ENCODE data around the gene GRM1.

Gene GRM1

GRCh38 chr6:146388736-146389364, 360.0 kb downstream of the GRM1 start:
- DNase-seq (ENCODE audit: low read depth): no peak
- no peak overlapping the region for H3K4me3 ChIP-seq (ENCODE audit: low read depth, low read length)
- TF ChIP-seq CTCF (IDR thresholded peaks at IDR 0.05; ENCODE audit: low read depth, low read length, missing control alignments): no peak

GRCh38 chr6:146389740-146390139, 360.9 kb downstream of the GRM1 start:
- DNase-seq (ENCODE audit: low read depth): no peak
- TF ChIP-seq CTCF (IDR thresholded peaks at IDR 0.05; ENCODE audit: low read depth, low read length, missing control alignments): no peak
- no peak overlapping the region for H3K4me3 ChIP-seq (ENCODE audit: low read depth, low read length)

GRCh38 chr6:146397638-146398037, 368.8 kb downstream of the GRM1 start:
- no peak for DNase-seq (ENCODE audit: low read depth)
- no peak overlapping the region for H3K4me3 ChIP-seq (ENCODE audit: low read depth, low read length)
- no peak for TF ChIP-seq CTCF (IDR thresholded peaks at IDR 0.05; ENCODE audit: low read depth, low read length, missing control alignments)

- no peak overlapping the region for H3K4me3 ChIP-seq (ENCODE audit: low read depth, low read length)
- no peak for TF ChIP-seq CTCF (IDR thresholded peaks at IDR 0.05; ENCODE audit: low read depth, low read length, missing control alignments)
- no peak for DNase-seq (ENCODE audit: low read depth)
These were observed 373.6 kb downstream of the GRM1 start for GRCh38 chr6:146402476-146402875.

- no peak for DNase-seq (ENCODE audit: low read depth)
- H3K4me3 ChIP-seq (ENCODE audit: low read depth, low read length): no peak overlapping the region
- TF ChIP-seq CTCF (IDR thresholded peaks at IDR 0.05; ENCODE audit: low read depth, low read length, missing control alignments): no peak
These were observed 379.7 kb downstream of the GRM1 start for GRCh38 chr6:146408583-146408982.

- no peak for TF ChIP-seq CTCF (IDR thresholded peaks at IDR 0.05; ENCODE audit: low read depth, low read length, missing control alignments)
- no peak overlapping the region for H3K4me3 ChIP-seq (ENCODE audit: low read depth, low read length)
- no peak for DNase-seq (ENCODE audit: low read depth)
These were observed 382.2 kb downstream of the GRM1 start for GRCh38 chr6:146410851-146411595.

- DNase-seq (ENCODE audit: low read depth): no peak
These were observed 390.7 kb downstream of the GRM1 start for GRCh38 chr6:146419576-146419975.

More at GRCh38 chr6:146419576-146419975, 390.7 kb downstream of the GRM1 start:
- no peak for TF ChIP-seq CTCF (IDR thresholded peaks at IDR 0.05; ENCODE audit: low read depth, low read length, missing control alignments)
- H3K4me3 ChIP-seq (ENCODE audit: low read depth, low read length): no peak overlapping the region

Measured in GM12864 (cell line).